ENCODE data around the gene SMAD5.

GRCh38 chr5:136205941-136206340, 73.3 kb downstream of the SMAD5 start:
- TF ChIP-seq CTCF (IDR thresholded peaks at IDR 0.05) = no peak
- no peak for TF ChIP-seq POLR2A (IDR thresholded peaks at IDR 0.05)
